Endometrium (tissue), 2 donors: ENCODE measurements around the gene SLC37A1.

Source experiments
- FAIRE-seq: peaks from 2 replicates; lab custom pipeline; 2012; peaks lifted over from hg19 to GRCh38; lab: Jason Lieb, UNC
- donor health status: control.
- donor health status: control.

The SLC37A1 gene

GRCh38 chr21:42545317-42545716, 31.7 kb downstream of the SLC37A1 start:
- FAIRE-seq, result no peak

GRCh38 chr21:42545745-42546144, 32.1 kb downstream of the SLC37A1 start:
- no peak for FAIRE-seq

GRCh38 chr21:42546433-42546832, 32.8 kb downstream of the SLC37A1 start:
- no peak for FAIRE-seq

GRCh38 chr21:42547001-42547905, 33.6 kb downstream of the SLC37A1 start:
- FAIRE-seq, result no peak

GRCh38 chr21:42547906-42548365, 34.3 kb downstream of the SLC37A1 start:
- no peak for FAIRE-seq

GRCh38 chr21:42548687-42549406, 35.2 kb downstream of the SLC37A1 start:
- no peak for FAIRE-seq

- no peak for FAIRE-seq
Observed at GRCh38 chr21:42550817-42551216, 37.2 kb downstream of the SLC37A1 start.

- no peak for FAIRE-seq
Observed at GRCh38 chr21:42552407-42553336, 39.0 kb downstream of the SLC37A1 start.

GRCh38 chr21:42553435-42553834, 39.8 kb downstream of the SLC37A1 start:
- no peak for FAIRE-seq

- FAIRE-seq, result no peak
Observed at GRCh38 chr21:42554251-42554961, 40.8 kb downstream of the SLC37A1 start.

GRCh38 chr21:42555756-42556438, 42.2 kb downstream of the SLC37A1 start:
- FAIRE-seq, result no peak

GRCh38 chr21:42556476-42556875, 42.8 kb downstream of the SLC37A1 start:
- no peak for FAIRE-seq

- FAIRE-seq, result no peak
Observed at GRCh38 chr21:42556960-42557359, 43.3 kb downstream of the SLC37A1 start.

- no peak for FAIRE-seq
Observed at GRCh38 chr21:42557420-42557819, 43.8 kb downstream of the SLC37A1 start.

- no peak for FAIRE-seq
Observed at GRCh38 chr21:42558368-42558767, 44.7 kb downstream of the SLC37A1 start.

GRCh38 chr21:42558846-42559245, 45.2 kb downstream of the SLC37A1 start:
- no peak for FAIRE-seq

- FAIRE-seq, result no peak
Observed at GRCh38 chr21:42559326-42559725, 45.7 kb downstream of the SLC37A1 start.

GRCh38 chr21:42560517-42561179, 47.0 kb downstream of the SLC37A1 start:
- no peak for FAIRE-seq

- FAIRE-seq, result no peak
Observed at GRCh38 chr21:42561762-42562650, 48.4 kb downstream of the SLC37A1 start.
